SK-N-SH (cell line): ENCODE data around the gene PDE4B. TPM values are rescaled to one million over a fixed set of nuclear protein-coding genes. Genes with fewer than 3 reads are reported as not detected.

Source experiments
- CTCF ChIA-PET: fragments of 300-600, 350-600 bp; formaldehyde crosslinking; extraction: SDS; loops from one replicate; lab custom pipeline; 2021; lab: Yijun Ruan, JAX
- POLR2A ChIA-PET: fragments of 350-600 bp; sonication (Branson Sonifier 250); formaldehyde crosslinking; extraction: SDS; loops from one replicate; lab custom pipeline; 2020; ENCODE audit warnings: antibody characterized with exemption, inconsistent platforms; lab: Yijun Ruan, JAX
- DNase-seq: peaks from one replicate; pipeline ENCODE4 v3.0.0; 2012
- H2AFZ ChIP-seq: fragments of 200-600 bp; sonication (generic); 2 replicates; pipeline ENCODE4 v1.8.1; 2016; ENCODE audit warnings: antibody characterized with exemption, mild to moderate bottlenecking, low read depth
- H3F3A ChIP-seq: fragments of 200-600 bp; sonication (generic); replicated peaks from 2 replicates; pipeline ENCODE3; 2016; ENCODE audit warnings: antibody characterized with exemption, mild to moderate bottlenecking; ENCODE audit not compliant: insufficient read depth
- H3K27ac ChIP-seq, 2 experiments: fragments of 200-500 bp in 1 of 2; fragments of 200-600 bp in 1 of 2; sonication (Bioruptor generic) in 1 of 2; sonication (generic), shearing (Covaris generic) in 1 of 2; 2 replicates each; pipeline versions ENCODE4 v1.5.1 to v1.6.1; 2014 to 2016; ENCODE audit warnings: low read depth in 2 of 2, inconsistent platforms in 1 of 2, low read length in 1 of 2, mild to moderate bottlenecking in 1 of 2, mixed read lengths in 1 of 2
- H3K27me3 ChIP-seq: fragments of 200-600 bp; sonication (generic), shearing (Covaris generic); 2 replicates; pipeline ENCODE4 v1.6.1; 2016; ENCODE audit warnings: mixed run types; ENCODE audit not compliant: insufficient read depth
- H3K36me3 ChIP-seq, 2 experiments: fragments of 200-500 bp in 1 of 2; fragments of 200-600 bp in 1 of 2; sonication (Bioruptor generic) in 1 of 2; sonication (generic) in 1 of 2; replicated peaks in 1 of 2; 2 replicates each; pipeline versions ENCODE3 to v1.5.1; 2014 to 2016; ENCODE audit warnings: low read length in 1 of 2, mild to moderate bottlenecking in 1 of 2; ENCODE audit not compliant: insufficient read depth in 2 of 2, control insufficient read depth in 1 of 2
- H3K4me1 ChIP-seq, 2 experiments: fragments of 200-500 bp in 1 of 2; fragments of 200-600 bp in 1 of 2; sonication (Bioruptor generic) in 1 of 2; sonication (generic), shearing (Covaris generic) in 1 of 2; 2 replicates each; pipeline versions ENCODE4 v1.5.1 to v1.6.1; 2014 to 2016; ENCODE audit warnings: low read depth in 1 of 2, low read length in 1 of 2, mixed run types in 1 of 2; ENCODE audit not compliant: insufficient read depth in 2 of 2, control insufficient read depth in 1 of 2
- H3K4me2 ChIP-seq: fragments of 200-600 bp; sonication (generic), shearing (Covaris generic); 2 replicates; pipeline ENCODE4 v1.6.1; 2017; ENCODE audit warnings: mixed run types
- H3K4me3 ChIP-seq, 2 experiments: fragments of 200-500 bp in 1 of 2; fragments of 200-600 bp in 1 of 2; sonication (Bioruptor generic) in 1 of 2; sonication (generic), shearing (Covaris generic) in 1 of 2; 2 replicates each; pipeline versions ENCODE4 v1.5.1 to v1.8.1; 2014 to 2016; ENCODE audit warnings: low read depth in 2 of 2, inconsistent platforms in 1 of 2, low read length in 1 of 2, mild to moderate bottlenecking in 1 of 2, mixed read lengths in 1 of 2, moderate library complexity in 1 of 2
- H3K79me2 ChIP-seq: fragments of 200-600 bp; sonication (generic); 2 replicates; pipeline ENCODE4 v1.8.1; 2017; ENCODE audit warnings: mild to moderate bottlenecking; ENCODE audit not compliant: insufficient read depth
- H3K9ac ChIP-seq: fragments of 200-600 bp; sonication (generic); 2 replicates; pipeline ENCODE4 v1.6.1; 2017; ENCODE audit warnings: mixed run types
- H3K9me2 ChIP-seq: fragments of 200-600 bp; sonication (generic); 2 replicates; pipeline ENCODE4 v1.6.1; 2017; ENCODE audit warnings: mixed run types
- H3K9me3 ChIP-seq: fragments of 200-600 bp; sonication (generic); 2 replicates; pipeline ENCODE4 v1.6.1; 2017; ENCODE audit warnings: mixed run types, mild to moderate bottlenecking, moderate library complexity
- H4K20me1 ChIP-seq: fragments of 200-600 bp; sonication (generic); 2 replicates; pipeline ENCODE4 v1.6.1; 2017; ENCODE audit warnings: mild to moderate bottlenecking, mixed run types; ENCODE audit not compliant: insufficient read depth
- EZH2phosphoT487 ChIP-seq: fragments of 200-600 bp; sonication (generic); IDR thresholded peaks from 2 replicates; pipeline ENCODE4 v1.6.1; 2017; ENCODE audit warnings: low read depth, mixed run types, mild to moderate bottlenecking, antibody characterized with exemption, moderate library complexity, borderline replicate concordance
- FOSL2 ChIP-seq: IDR thresholded peaks from 2 replicates; pipeline ENCODE4 v1.4.0; 2012; ENCODE audit warnings: low read depth, mild to moderate bottlenecking, moderate library complexity, borderline replicate concordance
- FOXJ3 ChIP-seq: sonication (generic); formaldehyde crosslinking; IDR thresholded peaks from 2 replicates; pipeline ENCODE4 v1.5.1; 2020; ENCODE audit warnings: mild to moderate bottlenecking, missing genetic modification reagents
- MEF2A ChIP-seq: IDR thresholded peaks from 2 replicates; pipeline ENCODE4 v1.4.0; 2012; ENCODE audit warnings: low read depth, borderline replicate concordance
- NFIC ChIP-seq: IDR thresholded peaks from 2 replicates; pipeline ENCODE4 v1.4.0; 2012; ENCODE audit warnings: borderline replicate concordance
- RXRA ChIP-seq: IDR thresholded peaks from 2 replicates; pipeline ENCODE4 v1.4.0; 2012; ENCODE audit warnings: low read depth, mild to moderate bottlenecking, borderline replicate concordance
- TAF1 ChIP-seq: IDR thresholded peaks from 2 replicates; pipeline ENCODE4 v1.6.1; 2012; ENCODE audit warnings: low read depth, mild to moderate bottlenecking, low read length, moderate library complexity, borderline replicate concordance
- YY1 ChIP-seq: IDR thresholded peaks from 2 replicates; pipeline ENCODE4 v1.4.0; 2012; ENCODE audit warnings: low read depth, mild to moderate bottlenecking
- WGBS: methylation state at CpG from one replicate; pipeline ENCODE4 v1.1.6; 2017; ENCODE audit warnings: low lambda C conversion rate; 5-methylcytosine and 5-hydroxymethylcytosine counted together
- polyA plus RNA-seq, 3 experiments: library from polyadenylated mRNA; depleted of rRNA; stranded (reverse); fragments of >200 nt; gene quantifications; 2 replicates each; pipeline ENCODE4 v1.2.3, GENCODE V29; 2012
- TF ChIP-seq, protein P1 (sequence below): IDR thresholded peaks from 2 replicates; pipeline ENCODE4; 2012
- TF ChIP-seq, protein P2 (sequence below): IDR thresholded peaks from 2 replicates; pipeline ENCODE4 v1.6.1; 2012; ENCODE audit warnings: mild to moderate bottlenecking, low read depth, low read length, moderate library complexity
- TF ChIP-seq, protein P3 (sequence below): IDR thresholded peaks from 2 replicates; pipeline ENCODE4 v1.4.0; 2012; ENCODE audit warnings: low read depth
- TF ChIP-seq, protein P4 (sequence below): IDR thresholded peaks from 2 replicates; pipeline ENCODE4 v1.4.0; 2012; ENCODE audit warnings: low read depth, borderline replicate concordance

Gene PDE4B
- polyA plus RNA-seq, 1 of the 3 experiments (the other 2 are of a cell fraction): 1.9 TPM

DNA sequence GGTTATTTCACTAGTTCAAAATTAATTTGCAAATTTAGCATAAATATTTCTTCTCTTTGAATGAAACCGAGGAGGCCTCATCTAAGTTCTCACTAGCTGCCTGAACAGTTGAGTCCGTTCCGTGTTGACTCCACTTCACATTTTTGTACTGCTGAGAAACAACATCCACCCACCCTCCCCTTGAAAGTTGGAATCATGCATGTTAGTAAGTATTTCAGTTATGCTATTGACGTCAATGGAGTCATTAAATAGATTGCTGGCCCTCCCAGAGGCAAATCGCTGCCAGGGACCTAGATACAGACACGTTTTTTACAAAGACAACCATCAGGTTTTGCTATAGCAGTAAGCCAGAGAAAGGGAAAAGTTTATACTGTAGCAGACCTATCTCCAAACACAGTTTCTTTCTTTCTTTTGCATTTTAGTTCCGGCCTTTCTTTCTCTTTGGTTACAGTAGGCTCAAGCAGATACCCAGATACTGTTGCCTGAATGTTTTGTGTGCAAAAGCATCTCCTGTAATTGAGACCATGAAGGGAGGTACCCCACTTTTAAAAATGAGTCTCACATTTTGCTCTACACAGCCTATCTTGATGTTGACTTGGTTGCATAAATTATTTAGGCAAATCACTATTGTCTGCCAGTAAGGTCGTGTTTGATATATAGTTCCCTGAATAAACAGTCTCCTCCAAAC is 478.7 kb downstream of the PDE4B start (continued):
- TF ChIP-seq, protein P1, sequence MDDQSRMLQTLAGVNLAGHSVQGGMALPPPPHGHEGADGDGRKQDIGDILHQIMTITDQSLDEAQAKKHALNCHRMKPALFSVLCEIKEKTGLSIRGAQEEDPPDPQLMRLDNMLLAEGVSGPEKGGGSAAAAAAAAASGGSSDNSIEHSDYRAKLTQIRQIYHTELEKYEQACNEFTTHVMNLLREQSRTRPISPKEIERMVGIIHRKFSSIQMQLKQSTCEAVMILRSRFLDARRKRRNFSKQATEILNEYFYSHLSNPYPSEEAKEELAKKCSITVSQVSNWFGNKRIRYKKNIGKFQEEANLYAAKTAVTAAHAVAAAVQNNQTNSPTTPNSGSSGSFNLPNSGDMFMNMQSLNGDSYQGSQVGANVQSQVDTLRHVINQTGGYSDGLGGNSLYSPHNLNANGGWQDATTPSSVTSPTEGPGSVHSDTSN: peak; percentile 86
- TF ChIP-seq MEF2A: 0 out of 2 replicates have a peak, but pooled peaks have one; percentile 44
- TF ChIP-seq, protein P2, sequence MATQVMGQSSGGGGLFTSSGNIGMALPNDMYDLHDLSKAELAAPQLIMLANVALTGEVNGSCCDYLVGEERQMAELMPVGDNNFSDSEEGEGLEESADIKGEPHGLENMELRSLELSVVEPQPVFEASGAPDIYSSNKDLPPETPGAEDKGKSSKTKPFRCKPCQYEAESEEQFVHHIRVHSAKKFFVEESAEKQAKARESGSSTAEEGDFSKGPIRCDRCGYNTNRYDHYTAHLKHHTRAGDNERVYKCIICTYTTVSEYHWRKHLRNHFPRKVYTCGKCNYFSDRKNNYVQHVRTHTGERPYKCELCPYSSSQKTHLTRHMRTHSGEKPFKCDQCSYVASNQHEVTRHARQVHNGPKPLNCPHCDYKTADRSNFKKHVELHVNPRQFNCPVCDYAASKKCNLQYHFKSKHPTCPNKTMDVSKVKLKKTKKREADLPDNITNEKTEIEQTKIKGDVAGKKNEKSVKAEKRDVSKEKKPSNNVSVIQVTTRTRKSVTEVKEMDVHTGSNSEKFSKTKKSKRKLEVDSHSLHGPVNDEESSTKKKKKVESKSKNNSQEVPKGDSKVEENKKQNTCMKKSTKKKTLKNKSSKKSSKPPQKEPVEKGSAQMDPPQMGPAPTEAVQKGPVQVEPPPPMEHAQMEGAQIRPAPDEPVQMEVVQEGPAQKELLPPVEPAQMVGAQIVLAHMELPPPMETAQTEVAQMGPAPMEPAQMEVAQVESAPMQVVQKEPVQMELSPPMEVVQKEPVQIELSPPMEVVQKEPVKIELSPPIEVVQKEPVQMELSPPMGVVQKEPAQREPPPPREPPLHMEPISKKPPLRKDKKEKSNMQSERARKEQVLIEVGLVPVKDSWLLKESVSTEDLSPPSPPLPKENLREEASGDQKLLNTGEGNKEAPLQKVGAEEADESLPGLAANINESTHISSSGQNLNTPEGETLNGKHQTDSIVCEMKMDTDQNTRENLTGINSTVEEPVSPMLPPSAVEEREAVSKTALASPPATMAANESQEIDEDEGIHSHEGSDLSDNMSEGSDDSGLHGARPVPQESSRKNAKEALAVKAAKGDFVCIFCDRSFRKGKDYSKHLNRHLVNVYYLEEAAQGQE: no peak
- no peak for TF ChIP-seq YY1
- TF ChIP-seq FOXJ3 (CRISPR knock-in tag): peak; percentile 78; the same call in 1 of the 2 replicates
- TF ChIP-seq FOSL2: peak; percentile 79; the same call in 1 of the 2 replicates
- TF ChIP-seq NFIC: peak; percentile 94
- no peak for TF ChIP-seq TAF1

DNA sequence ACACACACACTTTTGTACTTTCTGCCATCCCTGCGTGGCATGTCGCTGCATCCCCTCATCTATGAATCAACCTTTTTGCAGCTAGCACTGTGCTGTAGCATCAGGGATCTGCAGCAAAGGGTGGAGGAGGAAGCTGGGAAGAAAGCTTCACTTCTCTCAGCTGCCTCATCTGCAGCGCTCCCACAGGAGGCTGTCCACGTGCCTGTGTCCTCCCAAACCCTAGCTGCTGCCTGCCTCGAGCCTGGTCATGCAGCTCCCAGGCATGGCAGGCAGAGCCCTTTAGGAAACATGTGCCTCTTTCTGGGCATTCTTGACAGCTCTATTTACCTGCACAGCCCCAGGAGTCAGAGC is 479.2 kb downstream of the PDE4B start:
- H3K9me2 ChIP-seq: no peaks in the 10 kb centered on the region
- no peaks in the 10 kb centered on the region for H3K36me3 ChIP-seq
- H3K9me3 ChIP-seq: no peaks in the 10 kb centered on the region
- peak overlapping the region; percentile 62 for H3K4me2 ChIP-seq
- TF ChIP-seq, protein P3, sequence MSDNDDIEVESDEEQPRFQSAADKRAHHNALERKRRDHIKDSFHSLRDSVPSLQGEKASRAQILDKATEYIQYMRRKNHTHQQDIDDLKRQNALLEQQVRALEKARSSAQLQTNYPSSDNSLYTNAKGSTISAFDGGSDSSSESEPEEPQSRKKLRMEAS: peak; percentile 94
- TF ChIP-seq RXRA (no peak), EZH2phosphoT487 (no peak)
- TF ChIP-seq, protein P4, sequence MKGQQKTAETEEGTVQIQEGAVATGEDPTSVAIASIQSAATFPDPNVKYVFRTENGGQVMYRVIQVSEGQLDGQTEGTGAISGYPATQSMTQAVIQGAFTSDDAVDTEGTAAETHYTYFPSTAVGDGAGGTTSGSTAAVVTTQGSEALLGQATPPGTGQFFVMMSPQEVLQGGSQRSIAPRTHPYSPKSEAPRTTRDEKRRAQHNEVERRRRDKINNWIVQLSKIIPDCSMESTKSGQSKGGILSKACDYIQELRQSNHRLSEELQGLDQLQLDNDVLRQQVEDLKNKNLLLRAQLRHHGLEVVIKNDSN: peak; percentile 16; the same call in 1 of the 2 replicates
- WGBS: 35% methylated on average over 3 of the region's 5 CpGs
- no peak overlapping the region; a peak in 1 of 4 replicates for H3K4me3 ChIP-seq
- no peaks in the 10 kb centered on the region for H3K79me2 ChIP-seq
- H2AFZ ChIP-seq: peak overlapping the region; percentile 70
- no peaks in the 10 kb centered on the region for H3K27me3 ChIP-seq
- H3K4me1 ChIP-seq: peaks cover 21 to 40% of the 10 kb centered on the region in 2 experiments; a peak in 3 of 4 replicates
- peak; percentile 13 for DNase-seq
- ChIA-PET POLR2A (interaction anchor here (2.0 kb wide), 1 partner anchor 59 kb away, joined by 7 read pairs; no protein-coding TSS in a partner anchor), CTCF (interaction anchor here (0.8 to 2.9 kb wide), 3 partner anchors 60 to 232 kb away, joined by 3 to 12 read pairs (median 3); no protein-coding TSS in a partner anchor)
- peak overlapping the region; percentile 65 for H3K9ac ChIP-seq
- no peaks in the 10 kb centered on the region for H4K20me1 ChIP-seq
- peak overlapping the region; percentile 91 to 97 for H3K27ac ChIP-seq
- H3F3A ChIP-seq: peaks cover 15% of the 10 kb centered on the region
